Duodenal mucosa (tissue), 2 donors: Measurements from ENCODE around the gene RNU5B-1.

Source experiments
- H3K27ac ChIP-seq: one replicate; pipeline ENCODE4 v1.7.0; 2013; ENCODE audit warnings: low read depth, low read length
- H3K27me3 ChIP-seq, 2 donors: one replicate each; pipeline ENCODE4 v1.7.0; 2013; ENCODE audit warnings: low read length in 2 of 2, control low read depth in 1 of 2; ENCODE audit not compliant: insufficient read depth in 2 of 2, control insufficient read depth in 1 of 2
- H3K36me3 ChIP-seq, 2 donors: one replicate each; pipeline ENCODE4 v1.7.0; 2013; ENCODE audit warnings: low read length in 2 of 2, control low read depth in 1 of 2; ENCODE audit not compliant: insufficient read depth in 2 of 2, control insufficient read depth in 1 of 2
- H3K4me1 ChIP-seq, 2 donors: one replicate each; pipeline ENCODE4 v1.7.0; 2013; ENCODE audit warnings: low read length in 2 of 2, control low read depth in 1 of 2; ENCODE audit not compliant: insufficient read depth in 2 of 2, control insufficient read depth in 1 of 2
- H3K4me3 ChIP-seq, 2 donors: one replicate each; pipeline ENCODE4 v1.7.0; 2013; ENCODE audit warnings: low read length in 2 of 2, low read depth in 1 of 2
- H3K9ac ChIP-seq, 2 donors: one replicate each; pipeline ENCODE4 v1.7.0; 2013; ENCODE audit warnings: low read length in 2 of 2, low read depth in 1 of 2
- H3K9me3 ChIP-seq, 2 donors: one replicate each; pipeline ENCODE4 v1.7.0; 2013; ENCODE audit warnings: low read length in 2 of 2, control low read depth in 1 of 2; ENCODE audit not compliant: control insufficient read depth in 1 of 2

Gene RNU5B-1

GRCh38 chr15:65287520-65287855 lies 17.0 kb upstream of the RNU5B-1 start:
- H3K36me3 ChIP-seq: peaks cover 0 to 1% of the 10 kb centered on the region in 2 donors
- peaks cover 11 to 13% of the 10 kb centered on the region in 2 donors for H3K4me1 ChIP-seq
- peak overlapping the region; percentile 88 to 93 for H3K9ac ChIP-seq
- H3K27me3 ChIP-seq: no peaks in the 10 kb centered on the region
- H3K9me3 ChIP-seq: no peaks in the 10 kb centered on the region
- no peak overlapping the region for H3K27ac ChIP-seq
- H3K4me3 ChIP-seq: peak overlapping the region in 1 of 2 donors; percentile 81

- H3K27me3 ChIP-seq: no peaks in the 10 kb centered on the region
- peaks cover 11 to 13% of the 10 kb centered on the region in 2 donors for H3K4me1 ChIP-seq
- no peaks in the 10 kb centered on the region for H3K36me3 ChIP-seq
- H3K27ac ChIP-seq: no peak overlapping the region
- H3K9ac ChIP-seq: no peak overlapping the region
- no peaks in the 10 kb centered on the region for H3K9me3 ChIP-seq
- H3K4me3 ChIP-seq: no peak overlapping the region
Measured at GRCh38 chr15:65289261-65289854, 15.1 kb upstream of the RNU5B-1 start.

GRCh38 chr15:65290228-65290627 lies 14.2 kb upstream of the RNU5B-1 start:
- H3K36me3 ChIP-seq: no peaks in the 10 kb centered on the region
- no peaks in the 10 kb centered on the region for H3K9me3 ChIP-seq
- H3K4me3 ChIP-seq: no peak overlapping the region
- no peaks in the 10 kb centered on the region for H3K27me3 ChIP-seq
- no peak overlapping the region for H3K27ac ChIP-seq
- peaks cover 11 to 13% of the 10 kb centered on the region in 2 donors for H3K4me1 ChIP-seq
- H3K9ac ChIP-seq: no peak overlapping the region

GRCh38 chr15:65292938-65293518 lies 11.4 kb upstream of the RNU5B-1 start:
- Histone ChIP-seq H3K4me3 (no peak overlapping the region), H3K4me1 (peaks cover 3 to 5% of the 10 kb centered on the region in 2 donors), H3K9me3 (no peaks in the 10 kb centered on the region), H3K27ac (no peak overlapping the region), H3K36me3 (no peaks in the 10 kb centered on the region), H3K9ac (no peak overlapping the region), H3K27me3 (no peaks in the 10 kb centered on the region)

- Histone ChIP-seq H3K9ac (no peak overlapping the region), H3K36me3 (no peaks in the 10 kb centered on the region), H3K27me3 (no peaks in the 10 kb centered on the region), H3K27ac (no peak overlapping the region), H3K4me1 (peaks cover 6 to 10% of the 10 kb centered on the region in 2 donors), H3K9me3 (no peaks in the 10 kb centered on the region), H3K4me3 (no peak overlapping the region)
Measured at GRCh38 chr15:65298731-65299130, 5.7 kb upstream of the RNU5B-1 start.

- Histone ChIP-seq H3K4me3 (no peak overlapping the region), H3K36me3 (no peaks in the 10 kb centered on the region), H3K9me3 (no peaks in the 10 kb centered on the region), H3K4me1 (peaks cover 11 to 19% of the 10 kb centered on the region in 2 donors), H3K9ac (no peak overlapping the region), H3K27me3 (no peaks in the 10 kb centered on the region), H3K27ac (no peak overlapping the region)
Measured at GRCh38 chr15:65300924-65301441, 3.5 kb upstream of the RNU5B-1 start.

GRCh38 chr15:65302061-65302460 lies 2.4 kb upstream of the RNU5B-1 start:
- H3K4me3 ChIP-seq: no peak overlapping the region
- no peak overlapping the region for H3K27ac ChIP-seq
- no peaks in the 10 kb centered on the region for H3K36me3 ChIP-seq
- peaks cover 11 to 13% of the 10 kb centered on the region in 2 donors for H3K4me1 ChIP-seq
- H3K9ac ChIP-seq: no peak overlapping the region
- no peaks in the 10 kb centered on the region for H3K9me3 ChIP-seq
- no peaks in the 10 kb centered on the region for H3K27me3 ChIP-seq

- Histone ChIP-seq H3K4me3 (peak overlapping the region; percentile 77 to 88), H3K27me3 (no peaks in the 10 kb centered on the region), H3K27ac (peak overlapping the region; percentile 20), H3K4me1 (peaks cover 9 to 13% of the 10 kb centered on the region in 2 donors), H3K9me3 (no peaks in the 10 kb centered on the region), H3K36me3 (no peaks in the 10 kb centered on the region), H3K9ac (peak overlapping the region; percentile 55 to 80)
Measured at GRCh38 chr15:65303687-65304380, 643 bp upstream of the RNU5B-1 start.

GRCh38 chr15:65305150-65305758 lies 777 bp downstream of the RNU5B-1 start:
- Histone ChIP-seq H3K9me3 (no peaks in the 10 kb centered on the region), H3K9ac (peak overlapping the region; percentile 55 to 80), H3K27ac (peak overlapping the region; percentile 20), H3K27me3 (no peaks in the 10 kb centered on the region), H3K4me1 (peaks cover 9 to 13% of the 10 kb centered on the region in 2 donors), H3K4me3 (peak overlapping the region; percentile 24 to 55), H3K36me3 (no peaks in the 10 kb centered on the region)

- H3K9me3 ChIP-seq: no peaks in the 10 kb centered on the region
- H3K36me3 ChIP-seq: no peaks in the 10 kb centered on the region
- H3K27me3 ChIP-seq: no peaks in the 10 kb centered on the region
- H3K4me1 ChIP-seq: peaks cover 9 to 13% of the 10 kb centered on the region in 2 donors
- H3K27ac ChIP-seq: no peak overlapping the region
- H3K9ac ChIP-seq: no peak overlapping the region
- no peak overlapping the region for H3K4me3 ChIP-seq
Measured at GRCh38 chr15:65305776-65306175, 1.3 kb downstream of the RNU5B-1 start.
